Spleen (tissue), 11 donors: Measurements from ENCODE around the gene TNFSF13. TPM values are rescaled to one million over a fixed set of nuclear protein-coding genes. Genes with fewer than 3 reads are reported as not detected.

ENCODE experiments used
- DNase-seq: peaks from one replicate; pipeline ENCODE4 v3.0.0-alpha.2; 2020
- H3K27ac ChIP-seq, 8 donors: fragments of 200-600 bp; sonication (generic) in 7 of 8; 1 replicate in 4 of 8; 2 replicates in 4 of 8; pipeline versions ENCODE4 v1.5.0 to v1.8.0; 2016 to 2021; ENCODE audit warnings: inconsistent platforms in 4 of 8, mild to moderate bottlenecking in 4 of 8, moderate library complexity in 1 of 8
- H3K27me3 ChIP-seq, 7 donors: fragments of 200-600 bp; sonication (generic) in 6 of 7; replicated peaks in 1 of 7; 1 replicate in 4 of 7; 2 replicates in 3 of 7; pipeline versions ENCODE4 v1.5.0 to v1.8.0; 2016 to 2021; ENCODE audit warnings: inconsistent platforms in 3 of 7, mild to moderate bottlenecking in 1 of 7
- H3K36me3 ChIP-seq, 6 donors: fragments of 200-600 bp; sonication (generic) in 5 of 6; 1 replicate in 4 of 6; 2 replicates in 2 of 6; pipeline versions ENCODE4 v1.5.0 to v1.8.0; 2016 to 2021; ENCODE audit warnings: inconsistent platforms in 2 of 6
- H3K4me1 ChIP-seq, 6 donors: fragments of 200-600 bp; sonication (generic) in 5 of 6; 1 replicate in 3 of 6; 2 replicates in 3 of 6; pipeline versions ENCODE4 v1.5.0 to v1.8.0; 2016 to 2021; ENCODE audit warnings: inconsistent platforms in 3 of 6
- H3K4me3 ChIP-seq, 8 donors: fragments of 200-600 bp; sonication (generic) in 7 of 8; 1 replicate in 4 of 8; 2 replicates in 4 of 8; pipeline versions ENCODE4 v1.5.0 to v1.8.0; 2016 to 2021; ENCODE audit warnings: inconsistent platforms in 4 of 8, mild to moderate bottlenecking in 4 of 8, moderate library complexity in 2 of 8
- H3K9me3 ChIP-seq, 8 donors: fragments of 200-600 bp; sonication (generic) in 7 of 8; 1 replicate in 4 of 8; 2 replicates in 4 of 8; pipeline versions ENCODE4 v1.5.0 to v1.8.0; 2016 to 2021; ENCODE audit warnings: inconsistent platforms in 4 of 8
- CTCF ChIP-seq, 11 experiments: fragments of 200-600 bp in 7 of 11; fragments of 450-650 bp in 4 of 11; sonication (generic) in 4 of 11; IDR thresholded peaks in 8 of 11; conservative IDR thresholded peaks in 3 of 11; 1 replicate in 7 of 11; 2 replicates in 4 of 11; pipeline versions ENCODE4 v1.4.0 to v1.8.0; 2016 to 2021; ENCODE audit warnings: antibody characterized with exemption in 11 of 11, inconsistent platforms in 4 of 11, mild to moderate bottlenecking in 1 of 11
- POLR2A ChIP-seq, 3 donors: fragments of 450-650 bp; IDR thresholded peaks; one replicate each; pipeline ENCODE4 v1.5.1; 2017; ENCODE audit warnings: antibody characterized with exemption in 3 of 3, mild to moderate bottlenecking in 1 of 3
- POLR2AphosphoS5 ChIP-seq, 3 donors: sonication (generic); formaldehyde crosslinking; IDR thresholded peaks; one replicate each; pipeline ENCODE4 v1.5.1; 2017; ENCODE audit warnings: antibody characterized with exemption in 3 of 3
- WGBS, 5 donors: extraction: QIAGEN DNeasy Blood & Tissue Kit in 3 of 5; methylation state at CpG; one replicate each; pipeline versions ENCODE4 v1.1.5 to v1.1.7; 2013 to 2018; 5-methylcytosine and 5-hydroxymethylcytosine counted together
- intact Hi-C: fragments of 100-400 bp; cut with DNase I; formaldehyde crosslinking; loops from one replicate; pipeline ENCODE4 v1.15.0; 2023; ENCODE audit warnings: low total_unique reads
- polyA plus RNA-seq, 3 donors: library from polyadenylated mRNA; stranded (reverse); fragments of 200-250 nt; gene quantifications; one replicate each; pipeline ENCODE4 v1.2.1, GENCODE V29; 2013
- total RNA-seq, 7 donors: library from RNA; depleted of rRNA in 3 of 7; stranded (reverse); fragments of >200 nt in 3 of 7; fragmentation: NEBNext Ultra II Directional in 4 of 7; extraction: Animal tissue kit (Norgen Biotek cat#: 25700) in 4 of 7; gene quantifications; one replicate each; pipeline versions ENCODE4 v1.1.0 to v1.2.1, GENCODE V29; 2016 to 2021
- donor health status: healthy with polysubstance abuse.
- donor health status: DM: no; HTN: no; CAD: no; lungs with moderate emphysema.
- donor health status: DM: no; HTN: no; CAD: no.
- donor health status: Bipolar disorder and iron deficiency.
- donor health status: healthy.
- donor health status: DM: no; HTN: no; CAD: no.
- donor health status: DM: yes; HTN: yes; CAD: no.

The TNFSF13 gene
- total and polyA plus RNA-seq, 10 donors, result 14.5 to 54.0 (median 25.7) TPM

- TF ChIP-seq POLR2AphosphoS5 (IDR thresholded peaks at IDR 0.05), result no peak
- no peak for TF ChIP-seq CTCF (IDR thresholded peaks at IDR 0.05 in 8 of 11, conservative IDR thresholded peaks at IDR 0.05 in 3 of 11)
- no peak for TF ChIP-seq POLR2A (IDR thresholded peaks at IDR 0.05)
- Histone ChIP-seq H3K9me3 (no peaks in the 10 kb centered on the region), H3K27ac (peak overlapping the region; percentile 86 to 98 (median 94)), H3K36me3 (peaks cover 5 to 53% (median 36%) of the 10 kb centered on the region in 6 donors), H3K27me3 (no peaks in the 10 kb centered on the region), H3K4me3 (peak overlapping the region; percentile 75 to 98 (median 95)), H3K4me1 (peaks cover 43 to 78% (median 68%) of the 10 kb centered on the region in 6 donors)
- 1 to 2% (median 2%) methylated on average over 9 to 28 of the region's 28 CpGs for WGBS, 5 donors
- no peak for DNase-seq
- intact Hi-C loops, result loop anchor here (5.0 kb wide), 2 partner anchors 45 to 125 kb away; partner anchors contain the start of genes FGF11 and TMEM102
These were observed 3.7 kb downstream of the TNFSF13 start for GRCh38 chr17:7562208-7562605.

- DNase-seq, result no peak
- no peak overlapping the region for H3K27ac ChIP-seq
- 90 to 94% (median 91%) methylated on average over 21 to 30 of the region's 30 CpGs for WGBS, 5 donors
- TF ChIP-seq POLR2A (IDR thresholded peaks at IDR 0.05) (no peak), POLR2AphosphoS5 (IDR thresholded peaks at IDR 0.05) (no peak), CTCF (IDR thresholded peaks at IDR 0.05 in 8 of 11, conservative IDR thresholded peaks at IDR 0.05 in 3 of 11) (no peak)
- peak overlapping the region in 4 of 8 donors; percentile 75 to 96 (median 94) for H3K4me3 ChIP-seq
- H3K27me3 ChIP-seq, result no peaks in the 10 kb centered on the region
- H3K9me3 ChIP-seq, result no peaks in the 10 kb centered on the region
- peaks cover 43 to 67% (median 57%) of the 10 kb centered on the region in 6 donors for H3K4me1 ChIP-seq
- intact Hi-C loops, result loop anchor here (5.0 kb wide), 2 partner anchors 46 to 126 kb away; partner anchors contain the start of genes FGF11 and TMEM102
- H3K36me3 ChIP-seq, result peaks cover 5 to 59% (median 41%) of the 10 kb centered on the region in 6 donors
These were observed 4.7 kb downstream of the TNFSF13 start for GRCh38 chr17:7563115-7563869.

GRCh38 chr17:7569571-7569970, 11.0 kb downstream of the TNFSF13 start:
- whole genome bisulfite sequencing, 5 donors, result 59 to 81% (median 73%) methylated on average over 5 of the region's 5 CpGs

More at GRCh38 chr17:7569571-7569970, 11.0 kb downstream of the TNFSF13 start:
- no peaks in the 10 kb centered on the region for H3K27me3 ChIP-seq
- no peak overlapping the region for H3K27ac ChIP-seq
- intact Hi-C loops, result no loop called here
- TF ChIP-seq POLR2AphosphoS5 (IDR thresholded peaks at IDR 0.05) (no peak), POLR2A (IDR thresholded peaks at IDR 0.05) (no peak), CTCF (IDR thresholded peaks at IDR 0.05 in 8 of 11, conservative IDR thresholded peaks at IDR 0.05 in 3 of 11) (no peak)
- H3K36me3 ChIP-seq, result peaks cover 5 to 76% (median 54%) of the 10 kb centered on the region in 6 donors
- peaks cover 7 to 33% (median 26%) of the 10 kb centered on the region in 6 donors for H3K4me1 ChIP-seq
- H3K9me3 ChIP-seq, result no peaks in the 10 kb centered on the region
- no peak overlapping the region for H3K4me3 ChIP-seq
- no peak for DNase-seq
